ENCODE results near the gene ECSIT.
"Not testable (repeated sequence)": the region's sequence is repeated elsewhere in the genome, so short reads cannot be mapped to it uniquely, and the experiment has no call there.

The ECSIT gene

DNA sequence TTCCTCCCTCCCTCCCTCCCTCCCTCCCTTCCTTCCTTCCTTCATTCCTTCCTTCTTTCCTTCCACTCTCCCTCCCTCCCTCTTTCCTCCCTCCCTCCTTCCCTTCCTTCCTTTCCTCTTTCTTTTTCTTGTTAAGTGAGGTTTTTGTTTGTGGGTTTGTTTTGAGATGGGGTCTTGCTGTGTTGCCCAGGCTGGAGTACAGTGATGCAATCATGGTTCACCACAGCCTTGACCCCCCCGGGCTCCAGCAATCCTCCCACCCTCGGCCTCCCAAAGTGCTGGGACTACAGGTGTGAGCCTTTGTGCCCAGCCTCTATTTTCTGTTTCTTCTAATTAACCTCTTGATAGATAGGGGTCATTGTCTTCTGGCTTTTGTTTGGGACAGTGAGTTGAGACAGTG is 67.5 kb downstream of the ECSIT start:
- no peak for ATAC-seq
- TF ChIP-seq OSR1 (CRISPR knock-in tag; IDR thresholded peaks at IDR 0.05) (no peak), ZNF565 (CRISPR knock-in tag; conservative IDR thresholded peaks at IDR 0.05; ENCODE audit: low read depth) (no peak), TCF4 (CRISPR knock-in tag; IDR thresholded peaks at IDR 0.05; ENCODE audit: borderline replicate concordance) (no peak), ARNTL (CRISPR knock-in tag; IDR thresholded peaks at IDR 0.05; ENCODE audit: borderline replicate concordance, low read depth) (no peak), GLIS3 (CRISPR knock-in tag; IDR thresholded peaks at IDR 0.05) (no peak), TOX (CRISPR knock-in tag; IDR thresholded peaks at IDR 0.05; ENCODE audit: borderline replicate concordance) (no peak), ZFP3 (CRISPR knock-in tag; IDR thresholded peaks at IDR 0.05) (no peak)

GRCh38 chr19:11460207-11460606 is 68.7 kb downstream of the ECSIT start:
- ATAC-seq, result no peak
- TF ChIP-seq ZFP30 (CRISPR knock-in tag; IDR thresholded peaks at IDR 0.05) (no peak), OSR1 (CRISPR knock-in tag; IDR thresholded peaks at IDR 0.05) (no peak), ZNF8 (CRISPR knock-in tag; IDR thresholded peaks at IDR 0.05) (no peak), TCF4 (CRISPR knock-in tag; IDR thresholded peaks at IDR 0.05; ENCODE audit: borderline replicate concordance) (no peak), ZC3H10 (CRISPR knock-in tag; IDR thresholded peaks at IDR 0.05) (no peak), PPARA (CRISPR knock-in tag; IDR thresholded peaks at IDR 0.05; ENCODE audit: borderline replicate concordance) (no peak), ZNF70 (CRISPR knock-in tag; IDR thresholded peaks at IDR 0.05) (no peak), SNAI2 (CRISPR knock-in tag; IDR thresholded peaks at IDR 0.05) (no peak), ISL1 (CRISPR knock-in tag; IDR thresholded peaks at IDR 0.05) (no peak), CSDC2 (CRISPR knock-in tag; IDR thresholded peaks at IDR 0.05) (no peak), RARB (CRISPR knock-in tag; IDR thresholded peaks at IDR 0.05) (no peak), GLIS3 (CRISPR knock-in tag; IDR thresholded peaks at IDR 0.05) (no peak), ESRRG (CRISPR knock-in tag; IDR thresholded peaks at IDR 0.05) (no peak)
- TF ChIP-seq, protein P1, sequence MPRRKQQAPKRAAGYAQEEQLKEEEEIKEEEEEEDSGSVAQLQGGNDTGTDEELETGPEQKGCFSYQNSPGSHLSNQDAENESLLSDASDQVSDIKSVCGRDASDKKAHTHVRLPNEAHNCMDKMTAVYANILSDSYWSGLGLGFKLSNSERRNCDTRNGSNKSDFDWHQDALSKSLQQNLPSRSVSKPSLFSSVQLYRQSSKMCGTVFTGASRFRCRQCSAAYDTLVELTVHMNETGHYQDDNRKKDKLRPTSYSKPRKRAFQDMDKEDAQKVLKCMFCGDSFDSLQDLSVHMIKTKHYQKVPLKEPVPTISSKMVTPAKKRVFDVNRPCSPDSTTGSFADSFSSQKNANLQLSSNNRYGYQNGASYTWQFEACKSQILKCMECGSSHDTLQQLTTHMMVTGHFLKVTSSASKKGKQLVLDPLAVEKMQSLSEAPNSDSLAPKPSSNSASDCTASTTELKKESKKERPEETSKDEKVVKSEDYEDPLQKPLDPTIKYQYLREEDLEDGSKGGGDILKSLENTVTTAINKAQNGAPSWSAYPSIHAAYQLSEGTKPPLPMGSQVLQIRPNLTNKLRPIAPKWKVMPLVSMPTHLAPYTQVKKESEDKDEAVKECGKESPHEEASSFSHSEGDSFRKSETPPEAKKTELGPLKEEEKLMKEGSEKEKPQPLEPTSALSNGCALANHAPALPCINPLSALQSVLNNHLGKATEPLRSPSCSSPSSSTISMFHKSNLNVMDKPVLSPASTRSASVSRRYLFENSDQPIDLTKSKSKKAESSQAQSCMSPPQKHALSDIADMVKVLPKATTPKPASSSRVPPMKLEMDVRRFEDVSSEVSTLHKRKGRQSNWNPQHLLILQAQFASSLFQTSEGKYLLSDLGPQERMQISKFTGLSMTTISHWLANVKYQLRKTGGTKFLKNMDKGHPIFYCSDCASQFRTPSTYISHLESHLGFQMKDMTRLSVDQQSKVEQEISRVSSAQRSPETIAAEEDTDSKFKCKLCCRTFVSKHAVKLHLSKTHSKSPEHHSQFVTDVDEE (CRISPR knock-in tag; IDR thresholded peaks at IDR 0.05), result no peak
- TF ChIP-seq, protein P2, sequence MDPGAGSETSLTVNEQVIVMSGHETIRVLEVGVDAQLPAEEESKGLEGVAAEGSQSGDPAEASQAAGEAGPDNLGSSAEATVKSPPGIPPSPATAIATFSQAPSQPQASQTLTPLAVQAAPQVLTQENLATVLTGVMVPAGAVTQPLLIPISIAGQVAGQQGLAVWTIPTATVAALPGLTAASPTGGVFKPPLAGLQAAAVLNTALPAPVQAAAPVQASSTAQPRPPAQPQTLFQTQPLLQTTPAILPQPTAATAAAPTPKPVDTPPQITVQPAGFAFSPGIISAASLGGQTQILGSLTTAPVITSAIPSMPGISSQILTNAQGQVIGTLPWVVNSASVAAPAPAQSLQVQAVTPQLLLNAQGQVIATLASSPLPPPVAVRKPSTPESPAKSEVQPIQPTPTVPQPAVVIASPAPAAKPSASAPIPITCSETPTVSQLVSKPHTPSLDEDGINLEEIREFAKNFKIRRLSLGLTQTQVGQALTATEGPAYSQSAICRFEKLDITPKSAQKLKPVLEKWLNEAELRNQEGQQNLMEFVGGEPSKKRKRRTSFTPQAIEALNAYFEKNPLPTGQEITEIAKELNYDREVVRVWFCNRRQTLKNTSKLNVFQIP (CRISPR knock-in tag; IDR thresholded peaks at IDR 0.05; ENCODE audit: borderline replicate concordance, low read depth), result no peak

GRCh38 chr19:11458912-11459311 is 70.0 kb downstream of the ECSIT start:
- not testable (repeated sequence) for ATAC-seq

- ATAC-seq, result no peak
- no peak for TF ChIP-seq TCF4 (CRISPR knock-in tag; IDR thresholded peaks at IDR 0.05; ENCODE audit: borderline replicate concordance)
- TF ChIP-seq ZFP30 (CRISPR knock-in tag; IDR thresholded peaks at IDR 0.05), result no peak
- no peak for TF ChIP-seq CSDC2 (CRISPR knock-in tag; IDR thresholded peaks at IDR 0.05)
- TF ChIP-seq GLIS3 (CRISPR knock-in tag; IDR thresholded peaks at IDR 0.05), result no peak
- TF ChIP-seq, protein P3, sequence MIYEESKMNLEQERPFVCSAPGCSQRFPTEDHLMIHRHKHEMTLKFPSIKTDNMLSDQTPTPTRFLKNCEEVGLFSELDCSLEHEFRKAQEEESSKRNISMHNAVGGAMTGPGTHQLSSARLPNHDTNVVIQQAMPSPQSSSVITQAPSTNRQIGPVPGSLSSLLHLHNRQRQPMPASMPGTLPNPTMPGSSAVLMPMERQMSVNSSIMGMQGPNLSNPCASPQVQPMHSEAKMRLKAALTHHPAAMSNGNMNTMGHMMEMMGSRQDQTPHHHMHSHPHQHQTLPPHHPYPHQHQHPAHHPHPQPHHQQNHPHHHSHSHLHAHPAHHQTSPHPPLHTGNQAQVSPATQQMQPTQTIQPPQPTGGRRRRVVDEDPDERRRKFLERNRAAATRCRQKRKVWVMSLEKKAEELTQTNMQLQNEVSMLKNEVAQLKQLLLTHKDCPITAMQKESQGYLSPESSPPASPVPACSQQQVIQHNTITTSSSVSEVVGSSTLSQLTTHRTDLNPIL (CRISPR knock-in tag; IDR thresholded peaks at IDR 0.05; ENCODE audit: low read depth), result no peak
- no peak for TF ChIP-seq ESRRG (CRISPR knock-in tag; IDR thresholded peaks at IDR 0.05)
- TF ChIP-seq SNAI2 (CRISPR knock-in tag; IDR thresholded peaks at IDR 0.05), result no peak
- no peak for TF ChIP-seq PPARA (CRISPR knock-in tag; IDR thresholded peaks at IDR 0.05; ENCODE audit: borderline replicate concordance)
- no peak for TF ChIP-seq RARB (CRISPR knock-in tag; IDR thresholded peaks at IDR 0.05)
- TF ChIP-seq, protein P2 (CRISPR knock-in tag; IDR thresholded peaks at IDR 0.05; ENCODE audit: borderline replicate concordance, low read depth), result no peak
- no peak for TF ChIP-seq ZNF565 (CRISPR knock-in tag; conservative IDR thresholded peaks at IDR 0.05; ENCODE audit: low read depth)
- no peak for TF ChIP-seq TOX (CRISPR knock-in tag; IDR thresholded peaks at IDR 0.05; ENCODE audit: borderline replicate concordance)
- TF ChIP-seq ISL1 (CRISPR knock-in tag; IDR thresholded peaks at IDR 0.05), result no peak
- TF ChIP-seq, protein P4, sequence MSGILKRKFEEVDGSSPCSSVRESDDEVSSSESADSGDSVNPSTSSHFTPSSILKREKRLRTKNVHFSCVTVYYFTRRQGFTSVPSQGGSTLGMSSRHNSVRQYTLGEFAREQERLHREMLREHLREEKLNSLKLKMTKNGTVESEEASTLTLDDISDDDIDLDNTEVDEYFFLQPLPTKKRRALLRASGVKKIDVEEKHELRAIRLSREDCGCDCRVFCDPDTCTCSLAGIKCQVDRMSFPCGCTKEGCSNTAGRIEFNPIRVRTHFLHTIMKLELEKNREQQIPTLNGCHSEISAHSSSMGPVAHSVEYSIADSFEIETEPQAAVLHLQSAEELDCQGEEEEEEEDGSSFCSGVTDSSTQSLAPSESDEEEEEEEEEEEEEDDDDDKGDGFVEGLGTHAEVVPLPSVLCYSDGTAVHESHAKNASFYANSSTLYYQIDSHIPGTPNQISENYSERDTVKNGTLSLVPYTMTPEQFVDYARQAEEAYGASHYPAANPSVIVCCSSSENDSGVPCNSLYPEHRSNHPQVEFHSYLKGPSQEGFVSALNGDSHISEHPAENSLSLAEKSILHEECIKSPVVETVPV (CRISPR knock-in tag; IDR thresholded peaks at IDR 0.05), result no peak
- TF ChIP-seq OSR1 (CRISPR knock-in tag; IDR thresholded peaks at IDR 0.05), result no peak
- no peak for TF ChIP-seq ARNTL (CRISPR knock-in tag; IDR thresholded peaks at IDR 0.05; ENCODE audit: borderline replicate concordance, low read depth)
- TF ChIP-seq PATZ1 (CRISPR knock-in tag; IDR thresholded peaks at IDR 0.05; ENCODE audit: borderline replicate concordance), result no peak
- no peak for TF ChIP-seq ZNF70 (CRISPR knock-in tag; IDR thresholded peaks at IDR 0.05)
Observed at GRCh38 chr19:11458236-11458900, 70.6 kb downstream of the ECSIT start.

All from SK-N-SH treated with all-trans-retinoic acid at 6 μM for 48 hours (cell line).